HG03442 (cell line): ENCODE measurements around the gene CENPO.

Source experiments
- ATAC-seq: cut with Tn5 transposase; IDR thresholded peaks from one replicate; pipeline ENCODE4 v1.9.1; 2021; ENCODE audit warnings: mild to moderate bottlenecking, moderate library complexity; ENCODE audit not compliant: unreplicated experiment

Gene CENPO

GRCh38 chr2:24836206-24836605 lies 43.0 kb downstream of the CENPO start:
- no peak for ATAC-seq

DNA sequence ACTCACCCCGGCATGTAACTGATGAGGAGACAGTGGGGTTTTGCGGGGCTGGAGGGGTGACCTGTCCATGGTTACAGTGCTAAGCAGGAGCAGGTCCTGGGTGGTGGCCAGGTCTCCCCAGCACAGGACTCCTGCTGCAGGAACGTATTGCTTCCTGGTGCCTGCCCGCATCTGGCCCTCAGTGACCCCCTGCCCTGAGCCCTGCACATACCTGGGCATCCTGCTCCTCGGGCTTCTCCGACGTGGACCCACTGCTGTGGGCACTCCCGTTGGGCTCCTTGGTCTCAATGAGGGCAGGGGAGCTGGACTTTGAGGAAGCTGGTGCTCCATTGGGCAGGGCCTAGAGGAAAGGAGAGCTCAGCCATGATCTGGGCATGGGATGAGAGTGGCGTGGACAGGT lies 43.5 kb downstream of the CENPO start:
- no peak for ATAC-seq

- ATAC-seq = no peak
Measured at GRCh38 chr2:24837996-24838513, 44.8 kb downstream of the CENPO start.

DNA sequence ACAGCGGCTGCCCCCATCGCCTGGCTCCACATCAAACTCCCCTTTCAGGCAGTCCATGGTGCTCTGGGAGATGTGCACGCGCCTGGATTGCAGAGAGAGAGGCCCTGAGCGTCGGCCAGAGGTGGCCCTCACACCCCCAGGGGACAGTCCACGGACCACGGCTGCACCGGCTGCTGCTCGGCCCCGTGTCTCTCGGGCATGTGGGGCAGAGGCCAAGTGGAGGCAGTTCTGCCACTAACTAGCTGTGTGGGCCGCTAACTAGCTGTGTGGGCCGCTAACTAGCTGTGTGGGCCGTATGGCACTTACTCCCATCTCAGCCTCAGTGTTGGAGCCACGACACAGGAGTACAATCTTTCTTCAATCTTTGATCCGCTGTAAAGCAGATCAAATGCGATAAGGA lies 45.3 kb downstream of the CENPO start:
- ATAC-seq = no peak

DNA sequence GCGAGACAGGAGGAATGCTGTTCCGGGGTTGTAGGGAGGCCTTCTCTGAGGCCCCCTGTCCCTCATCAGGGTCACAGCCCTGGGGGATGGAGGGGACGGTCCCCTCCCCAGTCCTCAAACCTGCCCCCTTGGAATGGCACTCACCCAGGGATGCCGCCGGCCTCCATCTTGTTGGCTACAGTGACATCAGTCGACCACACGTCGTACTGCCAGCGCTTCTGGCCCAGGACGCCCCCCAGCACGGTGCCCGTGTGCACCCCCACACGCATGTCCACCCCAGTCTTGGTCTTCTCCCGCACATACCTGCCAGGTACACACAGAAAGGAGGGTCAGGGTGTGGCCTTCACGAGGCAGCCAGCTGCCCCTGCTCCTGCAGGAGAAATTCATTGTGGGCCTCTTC lies 46.5 kb downstream of the CENPO start:
- ATAC-seq = no peak

- ATAC-seq = no peak
Measured at GRCh38 chr2:24840164-24840869, 47.1 kb downstream of the CENPO start.

DNA sequence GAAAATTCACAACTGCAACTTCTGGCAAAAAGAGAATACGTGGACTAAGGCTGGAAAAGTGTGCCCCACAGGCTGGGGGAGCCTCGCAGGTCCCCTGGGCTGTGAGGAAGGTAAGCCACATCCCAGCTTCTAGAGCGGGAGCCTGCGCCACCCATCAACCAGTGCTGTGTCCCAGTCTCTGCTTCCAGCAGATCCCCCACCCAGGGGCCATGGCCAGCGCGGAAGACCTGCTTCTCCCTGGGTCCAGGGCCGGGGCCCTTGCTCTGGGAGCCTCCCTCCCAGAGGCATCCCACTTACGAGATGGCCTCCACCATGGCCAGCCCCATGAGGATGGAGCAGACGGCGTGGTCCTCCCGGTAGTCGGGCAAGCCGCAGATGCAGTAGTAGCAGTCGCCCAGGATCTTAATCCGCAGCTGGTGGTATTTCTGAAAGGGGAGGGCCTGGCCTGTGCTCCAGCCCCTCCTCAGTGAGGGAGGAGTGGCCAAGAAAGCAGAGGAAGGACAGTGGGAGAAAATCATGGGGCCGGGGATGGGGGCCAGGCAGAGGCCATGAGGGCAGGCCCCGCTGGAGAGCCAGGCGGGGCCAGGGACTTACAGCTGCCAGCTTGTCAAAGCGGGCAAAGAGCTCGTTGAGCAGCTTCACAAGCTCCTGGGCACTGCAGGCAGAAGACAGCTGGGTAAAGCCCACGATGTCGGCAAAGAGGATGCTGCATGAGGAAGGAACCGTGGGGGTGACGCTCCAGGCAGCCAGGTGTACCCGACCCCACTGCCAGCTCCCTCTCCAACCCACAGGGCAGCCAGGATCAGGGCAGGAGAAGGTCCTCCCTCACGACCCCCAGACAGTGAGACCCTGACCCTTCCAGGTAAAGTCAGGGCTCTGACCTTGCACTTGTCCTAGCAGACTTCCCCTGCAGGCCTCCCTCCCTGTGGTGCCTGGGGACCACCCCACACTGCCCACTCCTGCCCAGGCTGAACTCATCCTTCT lies 48.0 kb downstream of the CENPO start:
- ATAC-seq = no peak

DNA sequence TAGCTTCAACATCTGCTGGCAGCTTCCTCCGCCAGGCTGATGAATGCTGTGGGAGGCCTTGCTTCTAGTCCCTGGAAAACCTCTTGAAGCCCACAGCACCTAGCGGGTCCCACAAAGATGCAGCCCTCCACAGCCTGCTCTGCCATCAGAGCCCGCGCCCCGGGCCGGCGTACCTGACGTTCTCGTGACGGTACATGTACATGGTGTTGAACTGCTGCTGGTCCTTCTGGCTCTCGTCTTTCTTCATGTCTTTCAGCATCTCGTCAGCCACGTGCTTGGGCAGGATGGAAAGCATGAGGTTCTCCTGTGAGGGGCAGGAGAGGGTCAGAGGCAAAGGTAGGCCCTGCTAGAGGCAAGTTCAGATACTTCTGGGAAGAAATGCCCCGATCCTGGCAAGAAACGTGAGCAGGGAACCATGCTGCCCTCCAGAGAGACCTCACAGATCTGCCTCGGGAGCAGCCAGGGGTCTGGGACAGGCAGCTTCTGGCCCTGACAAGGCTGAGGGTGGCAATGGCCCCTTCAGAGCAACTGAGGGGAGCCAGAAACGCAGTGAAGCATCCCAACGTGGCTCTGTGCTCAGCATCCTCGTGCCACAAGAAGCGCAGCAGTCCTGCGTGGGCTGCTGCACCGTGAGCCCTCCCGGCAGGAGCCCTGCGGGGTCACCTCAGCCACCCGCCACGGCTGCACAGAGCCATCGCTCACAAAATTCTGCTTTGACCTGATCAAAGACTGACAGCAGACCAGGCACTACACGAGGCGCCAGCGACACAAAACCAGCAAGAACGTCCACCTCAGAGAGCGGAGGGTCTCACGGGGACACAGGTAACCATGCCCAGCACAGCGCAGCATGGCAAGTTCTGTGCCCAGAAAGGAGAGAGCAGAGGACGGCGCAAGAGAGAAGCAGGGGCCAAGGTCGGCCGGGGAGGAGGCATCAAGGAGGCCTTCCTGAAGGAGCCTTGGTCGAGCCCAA lies 49.1 kb downstream of the CENPO start:
- no peak for ATAC-seq

DNA sequence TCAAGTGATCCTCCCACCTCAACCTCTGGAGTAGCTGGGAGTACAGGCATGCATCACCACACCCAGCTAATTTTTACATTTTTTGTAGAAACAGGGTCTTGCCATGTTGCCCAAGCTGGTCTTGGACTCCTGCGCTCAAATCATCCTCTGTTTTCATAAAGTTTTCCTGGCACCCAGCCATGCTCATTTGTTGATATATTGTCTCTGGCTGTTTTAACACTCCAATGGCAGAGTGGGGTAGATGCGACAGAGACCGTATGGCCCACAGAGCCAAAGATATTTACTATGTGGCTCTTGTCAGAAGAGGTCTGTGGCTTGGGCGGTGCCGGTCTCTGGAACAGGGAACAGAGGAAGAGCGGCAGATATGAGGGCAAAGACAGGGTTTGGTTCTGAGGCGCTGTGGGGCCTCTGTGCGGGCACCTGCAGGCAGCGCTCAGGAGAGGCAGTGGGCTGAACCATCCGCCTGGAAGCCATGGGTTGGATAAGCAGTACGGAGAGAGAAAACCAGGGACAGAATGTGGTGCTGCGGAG lies 50.2 kb downstream of the CENPO start:
- ATAC-seq = no peak

DNA sequence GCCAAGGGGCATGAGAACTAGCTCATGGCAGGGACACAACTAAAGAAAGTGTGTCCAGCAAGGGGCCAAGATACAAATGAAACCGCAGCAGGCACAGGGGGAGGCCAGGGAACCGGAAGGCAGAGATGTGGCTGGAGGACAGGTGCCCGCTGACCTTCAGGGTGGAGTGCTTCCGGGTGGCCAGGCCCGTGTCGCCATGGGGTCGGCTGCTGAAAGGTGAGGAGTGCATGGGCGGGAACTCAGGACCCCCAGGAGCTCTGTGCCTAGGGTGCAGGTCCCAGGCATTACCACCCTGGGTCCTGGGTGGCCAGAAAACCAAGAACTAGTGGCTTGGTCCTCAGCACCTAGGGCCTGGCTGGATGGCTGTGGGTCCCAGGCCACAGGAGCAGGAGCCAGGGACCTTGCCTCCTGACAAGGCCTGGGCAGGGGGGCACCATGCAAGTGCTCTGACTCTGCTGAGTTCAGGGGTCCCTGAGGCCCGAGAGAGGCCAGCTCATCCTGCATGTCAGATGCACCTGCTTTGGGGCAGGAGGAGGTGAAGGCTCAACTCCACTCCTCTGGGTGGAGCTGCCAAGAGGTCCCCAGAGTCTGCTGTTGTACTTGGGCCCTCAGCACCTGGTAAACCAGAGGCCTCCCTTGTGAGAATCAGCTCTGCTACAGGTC lies 50.9 kb downstream of the CENPO start:
- no peak for ATAC-seq

DNA sequence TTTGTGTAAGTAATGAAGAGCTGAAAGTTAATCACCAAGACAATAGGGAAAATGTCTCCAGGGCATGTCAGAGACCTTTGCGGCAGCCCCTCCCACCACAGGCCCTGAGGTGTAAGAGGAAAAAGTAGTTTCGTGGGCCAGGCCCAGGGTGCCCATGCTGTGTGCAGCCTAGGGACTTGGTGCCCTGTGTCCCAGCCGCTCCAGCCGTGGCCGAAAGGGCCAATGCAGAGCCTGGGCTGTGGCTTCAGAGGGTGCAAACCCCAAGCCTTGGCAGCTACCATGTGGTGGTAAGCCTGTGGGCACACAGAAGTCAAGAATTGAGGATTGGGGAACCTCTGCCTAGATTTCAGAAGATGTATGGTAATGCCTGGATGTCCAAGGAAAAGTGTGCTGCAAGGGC lies 52.5 kb downstream of the CENPO start:
- no peak for ATAC-seq

GRCh38 chr2:24850944-24851343 lies 57.7 kb downstream of the CENPO start:
- no peak for ATAC-seq

GRCh38 chr2:24852026-24852425 lies 58.8 kb downstream of the CENPO start:
- no peak for ATAC-seq

DNA sequence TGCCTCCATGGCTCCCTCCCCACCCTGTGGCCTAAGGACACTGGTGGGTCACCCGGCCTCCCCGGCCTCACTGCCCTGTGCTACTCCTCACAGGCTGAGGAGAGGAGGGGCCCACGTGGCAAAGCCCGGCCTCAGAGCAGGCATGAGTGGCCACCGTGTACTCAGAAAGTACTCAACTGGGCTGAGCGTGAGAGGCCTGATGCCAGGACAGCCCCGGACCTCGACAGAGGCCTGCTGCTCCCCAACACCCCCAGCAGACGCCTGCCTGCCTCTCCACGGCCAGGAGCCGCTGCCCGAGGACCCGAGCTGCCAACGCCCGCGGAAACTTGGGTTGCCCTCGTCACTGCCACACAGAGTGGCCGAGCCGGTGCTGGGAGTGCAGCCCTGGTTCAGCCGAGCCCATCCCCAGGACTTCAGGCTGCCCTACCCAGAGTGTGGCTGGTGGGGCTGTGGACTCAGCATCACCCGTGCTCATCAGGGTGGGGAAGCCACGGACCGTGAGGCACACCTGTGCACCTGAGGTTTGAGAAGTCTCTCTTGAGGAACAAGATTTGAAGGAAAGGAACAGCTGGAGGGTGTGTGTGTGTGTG lies 59.3 kb downstream of the CENPO start:
- no peak for ATAC-seq

DNA sequence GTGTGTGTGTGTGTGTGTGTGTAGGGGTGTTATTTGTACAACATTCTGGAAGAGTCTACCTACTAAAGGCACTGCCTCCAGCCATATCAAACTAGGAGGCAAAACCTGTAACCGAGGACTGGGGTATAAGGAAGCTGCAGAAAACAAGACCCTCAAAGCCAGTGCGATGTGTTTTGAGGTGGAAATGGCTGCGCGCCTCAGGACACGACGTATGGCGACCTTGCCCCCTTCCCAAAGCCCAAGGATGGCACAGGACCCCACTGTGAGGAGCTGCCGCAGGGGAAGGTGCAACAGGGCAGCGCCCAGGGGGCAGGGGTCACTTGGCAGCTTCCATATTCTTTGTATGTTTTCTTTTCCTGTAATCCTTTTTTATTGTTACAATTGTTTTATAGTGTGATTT lies 59.8 kb downstream of the CENPO start:
- ATAC-seq = no peak

GRCh38 chr2:24853996-24854395 lies 60.8 kb downstream of the CENPO start:
- ATAC-seq = no peak

GRCh38 chr2:24855022-24855622 lies 61.9 kb downstream of the CENPO start:
- ATAC-seq = no peak

DNA sequence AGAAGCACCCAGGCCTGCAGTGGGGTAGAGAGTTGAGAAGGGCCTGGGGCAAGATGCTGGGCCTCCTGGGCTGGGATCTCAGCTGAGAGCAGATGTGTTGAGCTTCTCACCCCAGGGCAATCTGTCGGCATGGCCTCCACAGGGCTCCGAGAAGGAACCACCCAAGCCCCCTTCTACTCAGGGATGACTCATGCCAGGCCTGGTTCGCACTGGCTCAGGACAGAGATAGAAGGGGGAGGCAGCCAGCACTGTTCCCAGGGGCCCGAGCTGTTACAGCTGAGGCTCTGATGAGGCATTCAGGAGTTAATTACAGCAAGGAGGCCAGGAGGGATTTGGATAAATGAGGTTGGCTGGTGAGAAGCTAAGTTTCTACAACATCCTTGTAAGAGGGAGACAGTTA lies 62.5 kb downstream of the CENPO start:
- no peak for ATAC-seq

- no peak for ATAC-seq
Measured at GRCh38 chr2:24856791-24857211, 63.6 kb downstream of the CENPO start.
